ENCODE measurements around the gene CMSS1. TPM values are rescaled to one million over a fixed set of nuclear protein-coding genes. Genes with fewer than 3 reads are reported as not detected.
A peak's percentile ranks its signal among the peaks of the same experiment; 100 is the strongest.

The CMSS1 gene
- total and polyA plus RNA-seq, 2 of the 13 experiments (the other 11 are each of a cell fraction or from before 2014, with no cell fraction given) = 6.4 to 48.7 TPM

DNA sequence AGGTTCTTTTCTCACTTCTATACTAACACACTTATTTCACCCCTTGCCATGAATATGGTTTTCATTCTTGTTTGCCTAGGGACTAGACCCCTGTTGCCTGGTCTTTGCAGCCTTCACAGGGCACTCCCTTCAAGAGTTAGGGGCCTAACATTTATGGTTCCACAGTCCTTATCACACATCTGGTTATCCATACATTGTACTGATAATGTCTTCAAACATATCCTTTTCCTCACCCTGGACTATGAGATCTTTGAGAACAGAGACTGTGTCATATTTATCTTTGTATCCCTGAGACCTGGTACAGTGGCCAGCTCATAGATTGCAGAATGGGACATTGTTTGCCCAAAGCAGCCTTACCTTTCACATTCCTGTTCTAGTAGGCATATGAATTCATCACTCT lies 106.2 kb downstream of the CMSS1 start (continued):
- peak; percentile 72 for TF ChIP-seq FOXP4 (CRISPR knock-in tag; IDR thresholded peaks at IDR 0.05)
- TF ChIP-seq ZNF558 (CRISPR knock-in tag; IDR thresholded peaks at IDR 0.05; ENCODE audit: borderline replicate concordance) = no peak
- TF ChIP-seq TCF7 (IDR thresholded peaks at IDR 0.05; ENCODE audit: low read depth) = peak; percentile 56; the same call in 1 of the 2 replicates
- TF ChIP-seq ZNF644 (CRISPR knock-in tag; IDR thresholded peaks at IDR 0.05; ENCODE audit: low read depth) = 0 out of 2 replicates have a peak, but pooled peaks have one; percentile 41
- TF ChIP-seq ZNF275 (CRISPR knock-in tag; IDR thresholded peaks at IDR 0.05; ENCODE audit: borderline replicate concordance) = no peak
- TF ChIP-seq ZNF615 (CRISPR knock-in tag; IDR thresholded peaks at IDR 0.05; ENCODE audit: borderline replicate concordance) = no peak
- TF ChIP-seq ZNF17 (CRISPR knock-in tag; IDR thresholded peaks at IDR 0.05) = no peak
- peak; percentile 41; the same call in 1 of the 2 replicates for TF ChIP-seq CREM (IDR thresholded peaks at IDR 0.05)
- no peak for TF ChIP-seq CREM (CRISPR knock-in tag; IDR thresholded peaks at IDR 0.05)
- TF ChIP-seq ATF1 (CRISPR knock-in tag; IDR thresholded peaks at IDR 0.05) = no peak
- TF ChIP-seq ISL2 (CRISPR knock-in tag; IDR thresholded peaks at IDR 0.05) = peak; percentile 88
- TF ChIP-seq CBX1 (IDR thresholded peaks at IDR 0.05; ENCODE audit: low read depth) = peak; percentile 39
- no peak for TF ChIP-seq BRCA1 (CRISPR knock-in tag; IDR thresholded peaks at IDR 0.05)
- no peak for TF ChIP-seq ZSCAN20 (CRISPR knock-in tag; IDR thresholded peaks at IDR 0.05; ENCODE audit: borderline replicate concordance)
- TF ChIP-seq, protein P1, sequence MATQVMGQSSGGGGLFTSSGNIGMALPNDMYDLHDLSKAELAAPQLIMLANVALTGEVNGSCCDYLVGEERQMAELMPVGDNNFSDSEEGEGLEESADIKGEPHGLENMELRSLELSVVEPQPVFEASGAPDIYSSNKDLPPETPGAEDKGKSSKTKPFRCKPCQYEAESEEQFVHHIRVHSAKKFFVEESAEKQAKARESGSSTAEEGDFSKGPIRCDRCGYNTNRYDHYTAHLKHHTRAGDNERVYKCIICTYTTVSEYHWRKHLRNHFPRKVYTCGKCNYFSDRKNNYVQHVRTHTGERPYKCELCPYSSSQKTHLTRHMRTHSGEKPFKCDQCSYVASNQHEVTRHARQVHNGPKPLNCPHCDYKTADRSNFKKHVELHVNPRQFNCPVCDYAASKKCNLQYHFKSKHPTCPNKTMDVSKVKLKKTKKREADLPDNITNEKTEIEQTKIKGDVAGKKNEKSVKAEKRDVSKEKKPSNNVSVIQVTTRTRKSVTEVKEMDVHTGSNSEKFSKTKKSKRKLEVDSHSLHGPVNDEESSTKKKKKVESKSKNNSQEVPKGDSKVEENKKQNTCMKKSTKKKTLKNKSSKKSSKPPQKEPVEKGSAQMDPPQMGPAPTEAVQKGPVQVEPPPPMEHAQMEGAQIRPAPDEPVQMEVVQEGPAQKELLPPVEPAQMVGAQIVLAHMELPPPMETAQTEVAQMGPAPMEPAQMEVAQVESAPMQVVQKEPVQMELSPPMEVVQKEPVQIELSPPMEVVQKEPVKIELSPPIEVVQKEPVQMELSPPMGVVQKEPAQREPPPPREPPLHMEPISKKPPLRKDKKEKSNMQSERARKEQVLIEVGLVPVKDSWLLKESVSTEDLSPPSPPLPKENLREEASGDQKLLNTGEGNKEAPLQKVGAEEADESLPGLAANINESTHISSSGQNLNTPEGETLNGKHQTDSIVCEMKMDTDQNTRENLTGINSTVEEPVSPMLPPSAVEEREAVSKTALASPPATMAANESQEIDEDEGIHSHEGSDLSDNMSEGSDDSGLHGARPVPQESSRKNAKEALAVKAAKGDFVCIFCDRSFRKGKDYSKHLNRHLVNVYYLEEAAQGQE (IDR thresholded peaks at IDR 0.05; ENCODE audit: borderline replicate concordance in 1 of 2, low read depth in 1 of 2, low read length in 2 of 2) = no peak
- 0 out of 2 replicates have a peak, but pooled peaks have one; percentile 10 for TF ChIP-seq ZNF331 (CRISPR knock-in tag; IDR thresholded peaks at IDR 0.05)
- no peak for TF ChIP-seq ZFX (CRISPR knock-in tag; IDR thresholded peaks at IDR 0.05; ENCODE audit: low read depth)
- TF ChIP-seq SMARCE1 (IDR thresholded peaks at IDR 0.05; ENCODE audit: borderline replicate concordance) = no peak
- TF ChIP-seq ZBTB7B (CRISPR knock-in tag; IDR thresholded peaks at IDR 0.05) = peak; percentile 53; the same call in 1 of the 2 replicates
- peak; percentile 63 for TF ChIP-seq FOXA3 (CRISPR knock-in tag; IDR thresholded peaks at IDR 0.05)
- TF ChIP-seq RXRB (CRISPR knock-in tag; IDR thresholded peaks at IDR 0.05; ENCODE audit: borderline replicate concordance) = peak; percentile 11; the same call in 1 of the 2 replicates

All from HepG2 (cell line).